Activated CD4-positive, alpha-beta T cell treated with anti-CD3 and anti-CD28 coated beads, Interleukin-2, amount 50 U/mL, for 1 hour (primary cell): ENCODE results near the gene SHC2.
"Not testable (repeated sequence)": the region's sequence is repeated elsewhere in the genome, so short reads cannot be mapped to it uniquely, and the experiment has no call there.

ENCODE experiments used
- DNase-seq: peaks from one replicate; pipeline ENCODE4 v3.0.0-alpha.2; 2020

The SHC2 gene

GRCh38 chr19:386632-387301 lies 74.1 kb downstream of the SHC2 start:
- not testable (repeated sequence) for DNase-seq

- not testable (repeated sequence) for DNase-seq
Observed at GRCh38 chr19:386189-386588, 74.6 kb downstream of the SHC2 start.

GRCh38 chr19:384799-385169 lies 76.0 kb downstream of the SHC2 start:
- DNase-seq = no peak

- no peak for DNase-seq
Observed at GRCh38 chr19:383922-384798, 76.7 kb downstream of the SHC2 start.

GRCh38 chr19:383040-383439 lies 77.8 kb downstream of the SHC2 start:
- DNase-seq = no peak

GRCh38 chr19:382578-382977 lies 78.3 kb downstream of the SHC2 start:
- not testable (repeated sequence) for DNase-seq

GRCh38 chr19:381901-382300 lies 78.9 kb downstream of the SHC2 start:
- DNase-seq = not testable (repeated sequence)

GRCh38 chr19:380618-381219 lies 80.1 kb downstream of the SHC2 start:
- not testable (repeated sequence) for DNase-seq

- no peak for DNase-seq
Observed at GRCh38 chr19:379796-380195, 81.0 kb downstream of the SHC2 start.

- no peak for DNase-seq
Observed at GRCh38 chr19:378706-379105, 82.1 kb downstream of the SHC2 start.

- no peak for DNase-seq
Observed at GRCh38 chr19:377801-378581, 82.8 kb downstream of the SHC2 start.

- DNase-seq = no peak
Observed at GRCh38 chr19:376111-376470, 84.7 kb downstream of the SHC2 start.

- no peak for DNase-seq
Observed at GRCh38 chr19:375395-376110, 85.3 kb downstream of the SHC2 start.

- no peak for DNase-seq
Observed at GRCh38 chr19:374886-375235, 86.0 kb downstream of the SHC2 start.

- DNase-seq = no peak
Observed at GRCh38 chr19:374183-374885, 86.5 kb downstream of the SHC2 start.

GRCh38 chr19:373391-374182 lies 87.2 kb downstream of the SHC2 start:
- DNase-seq = no peak

- no peak for DNase-seq
Observed at GRCh38 chr19:372306-372890, 88.4 kb downstream of the SHC2 start.

- DNase-seq = no peak
Observed at GRCh38 chr19:371501-372168, 89.2 kb downstream of the SHC2 start.

GRCh38 chr19:370641-371330 lies 90.0 kb downstream of the SHC2 start:
- DNase-seq = no peak
